ENCODE results near the gene SH3RF2.
"Not testable (repeated sequence)": the region's sequence is repeated elsewhere in the genome, so short reads cannot be mapped to it uniquely, and the experiment has no call there.

DNA sequence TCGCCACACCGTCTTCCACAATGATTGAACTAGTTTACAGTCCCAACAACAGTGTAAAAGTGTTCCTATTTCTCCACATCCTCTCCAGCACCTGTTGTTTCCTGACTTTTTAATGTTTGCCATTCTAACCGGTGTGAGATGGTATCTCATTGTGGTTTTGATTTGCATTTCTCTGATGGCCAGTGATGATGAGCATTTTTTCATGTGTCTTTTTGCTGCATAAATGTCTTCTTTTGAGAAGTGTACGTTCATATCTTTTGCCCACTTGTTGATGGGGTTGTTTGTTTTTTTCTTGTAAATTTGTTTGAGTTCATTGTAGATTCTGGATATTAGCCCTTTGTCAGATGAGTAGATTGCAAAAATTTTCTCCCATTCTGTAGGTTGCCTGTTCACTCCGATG lies 74.1 kb downstream of the SH3RF2 start:
- TF ChIP-seq TCF7 (IDR thresholded peaks at IDR 0.05; ENCODE audit: borderline replicate concordance); EGR1 (IDR thresholded peaks at IDR 0.05; ENCODE audit: borderline replicate concordance in 1 of 2, low read depth in 2 of 2, low read length in 2 of 2); SPI1 (IDR thresholded peaks at IDR 0.05; ENCODE audit: borderline replicate concordance, insufficient read depth, low read depth, low read length); MAX (IDR thresholded peaks at IDR 0.05; ENCODE audit: low read depth, low read length); SMC3 (IDR thresholded peaks at IDR 0.05; ENCODE audit: borderline replicate concordance, low read length); RB1 (IDR thresholded peaks at IDR 0.05; ENCODE audit: borderline replicate concordance); EZH2 (IDR thresholded peaks at IDR 0.05; ENCODE audit: borderline replicate concordance, control insufficient read depth, low read depth, low read length); CREB1 (IDR thresholded peaks at IDR 0.05; ENCODE audit: low read depth); NR2F1 (conservative IDR thresholded peaks at IDR 0.05); GABPA (IDR thresholded peaks at IDR 0.05; ENCODE audit: low read depth): not testable (repeated sequence)
- TF ChIP-seq, protein P1, sequence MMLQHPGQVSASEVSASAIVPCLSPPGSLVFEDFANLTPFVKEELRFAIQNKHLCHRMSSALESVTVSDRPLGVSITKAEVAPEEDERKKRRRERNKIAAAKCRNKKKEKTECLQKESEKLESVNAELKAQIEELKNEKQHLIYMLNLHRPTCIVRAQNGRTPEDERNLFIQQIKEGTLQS (IDR thresholded peaks at IDR 0.05; ENCODE audit: borderline replicate concordance, extremely low read depth, low read depth, low read length) = not testable (repeated sequence)

Data from GM12878 (cell line).